CD4-positive, alpha-beta T cell treated with Interleukin-4 for 1 hour (primary cell): Measurements from ENCODE around the gene MBNL2.

Source experiments
- DNase-seq, 2 donors: peaks; one replicate each; pipeline ENCODE4 v3.0.0-alpha.2; 2020 to 2022

The MBNL2 gene

GRCh38 chr13:97431171-97431764 lies 209.1 kb downstream of the MBNL2 start:
- DNase-seq, result no peak

GRCh38 chr13:97432232-97432916 lies 210.2 kb downstream of the MBNL2 start:
- DNase-seq, result no peak

- DNase-seq, result peak; percentile 99 to 100
Observed at GRCh38 chr13:97432917-97433726, 211.0 kb downstream of the MBNL2 start.

GRCh38 chr13:97433727-97434396 lies 211.7 kb downstream of the MBNL2 start, which contains the start of gene RAP2A:
Gene RAP2A, plus strand, starts transcription at chr13:97434169. Its CDS starts 302 bp downstream, at chr13:97434471.
- DNase-seq, result peak; percentile 92 to 94

GRCh38 chr13:97434397-97435201 lies 212.5 kb downstream of the MBNL2 start:
- DNase-seq, result peak; percentile 31 to 48

- peak in 1 of 2 donors; percentile 21 for DNase-seq
Observed at GRCh38 chr13:97435323-97435722, 213.2 kb downstream of the MBNL2 start.

GRCh38 chr13:97435794-97436193 lies 213.7 kb downstream of the MBNL2 start:
- peak in 1 of 2 donors; percentile 13 for DNase-seq

DNA sequence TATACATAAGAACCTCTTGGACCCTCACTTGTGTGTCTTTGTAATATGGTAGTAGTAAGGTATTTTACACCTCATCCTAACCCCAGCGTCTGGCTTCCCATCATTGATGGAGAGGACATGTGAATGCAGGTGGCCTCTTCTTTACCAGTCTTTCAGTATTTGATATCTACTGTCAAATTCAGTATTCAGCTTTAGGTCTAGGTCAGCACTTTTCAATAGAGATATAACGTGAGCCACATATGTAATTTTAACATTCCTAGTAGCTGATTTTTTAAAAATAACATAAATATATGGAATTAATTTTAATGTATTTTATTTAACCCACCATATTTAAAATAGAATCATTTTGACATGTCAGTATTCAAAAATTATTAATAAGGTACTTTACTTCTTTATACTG lies 214.7 kb downstream of the MBNL2 start:
- no peak for DNase-seq

- no peak for DNase-seq
Observed at GRCh38 chr13:97437729-97438128, 215.6 kb downstream of the MBNL2 start.

- no peak for DNase-seq
Observed at GRCh38 chr13:97438856-97439595, 216.9 kb downstream of the MBNL2 start.

GRCh38 chr13:97440598-97441170 lies 218.6 kb downstream of the MBNL2 start:
- no peak for DNase-seq

DNA sequence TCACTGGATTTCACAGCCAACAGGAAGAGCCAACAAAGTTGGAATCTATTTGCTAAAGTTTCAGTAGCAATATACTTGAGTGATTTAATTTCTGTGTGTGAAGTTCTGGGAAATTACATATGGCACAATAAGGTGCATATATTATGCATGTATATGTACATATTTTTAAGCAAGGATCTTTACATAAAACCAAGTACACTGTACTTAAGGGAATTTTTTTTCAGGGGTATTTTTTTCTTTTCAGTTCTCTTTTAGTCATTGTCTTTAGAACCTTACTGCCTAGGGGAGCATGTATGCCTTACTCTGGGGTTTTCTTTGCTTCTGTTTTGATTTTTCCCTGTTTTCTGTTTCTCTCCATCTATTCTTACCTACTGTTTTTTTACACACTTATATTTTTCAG lies 219.2 kb downstream of the MBNL2 start:
- no peak for DNase-seq
